PC-3 (cell line): ENCODE measurements around the gene MSI1. TPM values are rescaled to one million over a fixed set of nuclear protein-coding genes. Genes with fewer than 3 reads are reported as not detected.

Experiments
- ATAC-seq: fragments of 200-7000 bp; cut with Tn5 transposase; 2 replicates; pipeline ENCODE4 v1.9.1; 2020; ENCODE audit warnings: mild to moderate bottlenecking, moderate library complexity
- BruUV-seq: library from RNA; stranded (reverse); fragments of 400-500 nt; replicated peaks from 2 replicates; lab custom pipeline; 2021; lab: Mats Ljungman, UMichigan
- CTCF ChIA-PET: fragments of 300-600 bp; sonication (Branson Sonifier 250); formaldehyde crosslinking; loops from one replicate; lab custom pipeline; 2022; ENCODE audit warnings: antibody characterized with exemption; lab: Charles Lee
- POLR2A ChIA-PET: fragments of 300-600 bp; sonication (Branson Sonifier 250); formaldehyde crosslinking; loops from one replicate; lab custom pipeline; 2022; ENCODE audit warnings: antibody characterized with exemption; ENCODE audit not compliant: unreplicated experiment; lab: Charles Lee
- DNase-seq: peaks from one replicate; pipeline ENCODE4 v3.0.0-alpha.2; 2015
- H2AFZ ChIP-seq: fragments of 300-600 bp; sonication (generic); 2 replicates; pipeline ENCODE4 v1.6.0; 2016; ENCODE audit warnings: antibody characterized with exemption, low read length
- H3F3A ChIP-seq: fragments of 300-600 bp; sonication (generic); one replicate; pipeline ENCODE4 v1.6.0; 2017; ENCODE audit warnings: antibody characterized with exemption, low read length, control low read depth, mild to moderate bottlenecking; ENCODE audit not compliant: unreplicated experiment
- H3K27ac ChIP-seq: fragments of 300-600 bp; sonication (generic); 2 replicates; pipeline ENCODE4 v1.5.1; 2016; ENCODE audit warnings: mild to moderate bottlenecking, low read length
- H3K27me3 ChIP-seq: fragments of 300-600 bp; sonication (generic); 2 replicates; pipeline ENCODE4 v1.6.1; 2016; ENCODE audit warnings: low read length, mixed read lengths
- H3K36me3 ChIP-seq: fragments of 300-600 bp; sonication (generic); 2 replicates; pipeline ENCODE4 v1.6.1; 2016; ENCODE audit warnings: low read depth, mixed run types, low read length, mixed read lengths
- H3K4me1 ChIP-seq: fragments of 300-600 bp; sonication (generic); 2 replicates; pipeline ENCODE4 v1.5.1; 2016; ENCODE audit warnings: low read length; ENCODE audit not compliant: insufficient read depth
- H3K4me2 ChIP-seq: fragments of 300-600 bp; sonication (generic); 2 replicates; pipeline ENCODE4 v1.6.0; 2016; ENCODE audit warnings: low read length
- H3K4me3 ChIP-seq: fragments of 300-600 bp; sonication (generic); 2 replicates; pipeline ENCODE4 v1.5.1; 2016; ENCODE audit warnings: mild to moderate bottlenecking, low read length, mixed read lengths
- H3K79me2 ChIP-seq: fragments of 300-600 bp; sonication (generic); 2 replicates; pipeline ENCODE4 v1.6.1; 2017; ENCODE audit warnings: low read length, mixed read lengths
- H3K9ac ChIP-seq: fragments of 300-600 bp; sonication (generic); 2 replicates; pipeline ENCODE4 v1.6.0; 2016; ENCODE audit warnings: mild to moderate bottlenecking, low read length
- H3K9me2 ChIP-seq: fragments of 300-600 bp; sonication (generic); replicated peaks from 2 replicates; pipeline ENCODE4 v1.6.1; 2016; ENCODE audit warnings: mixed run types, low read length, mixed read lengths
- H3K9me3 ChIP-seq: fragments of 300-600 bp; sonication (generic); 2 replicates; pipeline ENCODE4 v1.6.1; 2016; ENCODE audit warnings: low read length, mixed read lengths
- H4K20me1 ChIP-seq: fragments of 300-600 bp; sonication (generic); 2 replicates; pipeline ENCODE4 v1.6.1; 2016; ENCODE audit warnings: low read length, mixed read lengths
- CTCF ChIP-seq: fragments of 300-600 bp; sonication (generic); conservative IDR thresholded peaks from 2 replicates; pipeline ENCODE4 v1.5.1; 2017; ENCODE audit warnings: antibody characterized with exemption, low read depth, mild to moderate bottlenecking, low read length
- EZH2 ChIP-seq: fragments of 300-600 bp; sonication (generic); IDR thresholded peaks from one replicate; pipeline ENCODE4 v1.6.1; 2017; ENCODE audit warnings: antibody characterized with exemption, mild to moderate bottlenecking, low read length; ENCODE audit not compliant: unreplicated experiment
- EZH2phosphoT487 ChIP-seq: fragments of 300-600 bp; sonication (generic); IDR thresholded peaks from 2 replicates; pipeline ENCODE4 v1.6.1; 2018; ENCODE audit warnings: mild to moderate bottlenecking, antibody characterized with exemption, low read length, borderline replicate concordance
- intact Hi-C: fragments of 100-400 bp; cut with micrococcal nuclease; formaldehyde crosslinking; loops from 2 replicates; pipeline ENCODE4 v1.9.0; 2023
- total RNA-seq: library from RNA; depleted of rRNA; stranded (reverse); fragments of >200 nt; gene quantifications from 2 replicates; pipeline ENCODE4 v1.2.3, GENCODE V29; 2014

The MSI1 gene
- total RNA-seq, 1 experiment from 2014 or later: not detected

DNA sequence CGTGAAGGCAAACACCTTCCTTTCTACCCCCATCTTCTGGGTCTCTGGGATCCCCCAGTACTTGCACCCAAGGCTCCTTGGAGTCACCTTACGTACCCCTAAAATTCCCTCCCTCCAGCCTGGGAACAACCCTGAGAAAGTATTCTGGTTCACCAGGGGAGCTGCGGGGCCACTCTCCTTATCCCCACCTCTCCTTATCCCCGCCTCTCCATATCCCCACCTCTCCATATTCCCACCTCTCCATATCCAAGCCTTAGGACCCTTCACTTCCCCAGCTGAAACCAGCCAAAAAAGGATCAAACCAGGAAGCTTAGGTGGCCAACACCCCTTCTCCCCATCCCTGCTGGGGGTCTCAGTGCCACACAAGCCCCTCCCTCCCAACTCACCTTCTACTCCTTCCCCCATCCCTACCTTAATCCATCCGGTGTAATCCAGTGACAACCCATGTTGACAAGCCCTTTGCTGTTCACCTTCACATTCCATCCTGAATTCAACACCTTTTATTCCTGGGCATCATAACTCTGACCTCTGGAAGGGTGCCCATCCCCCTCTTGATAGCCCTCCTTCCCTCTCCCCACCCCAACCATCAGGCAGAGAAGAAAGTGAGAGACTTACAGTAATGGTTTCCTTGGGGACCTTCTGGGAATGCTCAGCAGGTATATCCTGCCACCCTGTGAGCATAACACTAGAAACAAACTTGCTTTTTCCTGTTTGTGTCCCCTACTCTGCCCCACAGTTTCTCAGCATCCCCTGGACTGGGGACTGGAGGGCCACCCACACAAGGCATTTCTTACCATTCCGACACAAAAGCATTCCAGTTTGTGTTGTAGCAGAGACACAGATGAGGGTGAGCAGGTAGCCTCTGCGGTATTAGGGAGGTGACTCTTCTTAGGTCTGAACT, 1.6 kb upstream of the MSI1 start:
- POLR2A ChIA-PET: no interaction called here

DNA sequence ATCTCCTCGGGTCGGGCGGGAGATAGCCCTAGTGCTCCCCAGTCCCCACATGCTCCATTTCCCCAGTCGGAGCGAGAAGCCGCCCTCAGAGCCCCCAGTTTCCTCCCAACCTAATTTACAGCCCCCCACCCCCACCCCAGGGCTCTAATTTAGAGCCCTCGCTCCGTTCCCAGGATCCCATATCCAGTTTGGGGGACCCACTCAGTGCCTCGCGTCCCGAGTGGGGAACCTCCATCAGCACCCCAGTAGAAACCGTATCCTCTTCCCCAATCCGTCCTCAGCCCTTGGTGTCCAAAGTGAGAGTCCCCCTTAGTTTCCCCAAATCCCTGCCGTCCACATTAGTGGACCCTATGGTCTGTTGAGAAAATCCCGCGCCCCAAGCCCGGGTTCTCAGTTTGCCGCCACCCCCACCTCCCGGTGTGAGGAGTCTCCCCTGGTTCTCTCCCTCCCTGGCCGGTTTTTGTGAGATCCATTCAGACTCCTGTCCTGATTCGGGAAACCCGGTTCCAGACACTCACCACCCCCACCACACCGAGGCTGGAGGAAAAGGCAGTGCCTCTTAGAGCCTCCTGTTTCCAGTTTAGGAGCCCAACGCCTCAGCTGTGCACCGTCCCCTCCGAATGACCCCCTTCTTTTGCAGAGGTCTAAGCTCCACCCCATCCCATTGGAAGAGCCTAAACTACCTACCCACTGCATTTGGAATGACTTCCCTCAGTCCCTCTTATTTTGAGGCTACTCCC, 809 bp upstream of the MSI1 start:
- ChIA-PET CTCF (no interaction called here), POLR2A (no interaction called here)
- no peak overlapping the region for H2AFZ ChIP-seq
- ATAC-seq: no peak
- no peak for DNase-seq
- H3K9me2 ChIP-seq: no peaks in the 10 kb centered on the region
- H3K79me2 ChIP-seq: no peaks in the 10 kb centered on the region
- no TSS peak for BruUV-seq
- no peaks in the 10 kb centered on the region for H4K20me1 ChIP-seq
- peaks cover 50% of the 10 kb centered on the region for H3K27me3 ChIP-seq
- H3K9ac ChIP-seq: no peak overlapping the region
- H3F3A ChIP-seq: no peaks in the 10 kb centered on the region
- H3K4me3 ChIP-seq: no peak overlapping the region
- no peak overlapping the region for H3K27ac ChIP-seq
- no peaks in the 10 kb centered on the region for H3K9me3 ChIP-seq
- TF ChIP-seq CTCF (no peak), EZH2 (peak; percentile 97), EZH2phosphoT487 (0 out of 2 replicates have a peak, but pooled peaks have one; percentile 39)
- peak overlapping the region; percentile 46; the same call in 1 of the 2 replicates for H3K4me2 ChIP-seq
- intact Hi-C loops: no loop called here
- no peaks in the 10 kb centered on the region for H3K4me1 ChIP-seq
- H3K36me3 ChIP-seq: no peaks in the 10 kb centered on the region

More for the DNA sequence above, 1.6 kb upstream of the MSI1 start:
- Histone ChIP-seq H3K4me1 (no peaks in the 10 kb centered on the region), H2AFZ (no peak overlapping the region), H3K9me2 (no peaks in the 10 kb centered on the region), H3K27ac (no peak overlapping the region), H3K4me2 (no peak overlapping the region), H4K20me1 (no peaks in the 10 kb centered on the region), H3F3A (no peaks in the 10 kb centered on the region), H3K9me3 (no peaks in the 10 kb centered on the region), H3K36me3 (no peaks in the 10 kb centered on the region), H3K79me2 (no peaks in the 10 kb centered on the region), H3K4me3 (no peak overlapping the region), H3K27me3 (peaks cover 50% of the 10 kb centered on the region), H3K9ac (no peak overlapping the region)
- DNase-seq: no peak
- intact Hi-C loops: no loop called here
- CTCF ChIA-PET: no interaction called here
- no TSS peak for BruUV-seq
- TF ChIP-seq EZH2phosphoT487 (no peak), CTCF (no peak), EZH2 (no peak)
- ATAC-seq: no peak
